Measurements from ENCODE around the gene VTN.

DNA sequence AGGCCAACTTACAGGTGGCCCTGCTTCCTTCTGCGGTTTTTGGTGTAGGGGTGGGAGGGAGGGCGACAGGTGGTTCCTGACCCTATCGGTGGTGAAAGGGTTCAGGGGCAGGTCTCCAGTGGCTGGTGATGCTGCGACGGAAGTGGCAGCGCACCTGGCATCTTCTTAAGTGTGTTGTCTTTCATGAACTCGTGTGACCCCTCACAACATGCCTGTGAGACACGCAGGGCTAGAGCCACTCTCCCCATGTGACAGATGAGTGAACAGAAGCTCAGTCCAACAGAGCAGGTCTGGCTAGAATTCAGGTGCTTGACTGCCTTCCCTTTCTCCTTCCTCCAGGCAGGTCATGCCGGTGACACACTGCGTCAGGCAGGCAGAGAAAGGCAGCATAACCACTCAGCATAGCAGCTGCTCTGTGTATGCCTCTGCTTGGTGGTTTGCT lies 26.6 kb downstream of the VTN start:
- TF ChIP-seq, protein P1, sequence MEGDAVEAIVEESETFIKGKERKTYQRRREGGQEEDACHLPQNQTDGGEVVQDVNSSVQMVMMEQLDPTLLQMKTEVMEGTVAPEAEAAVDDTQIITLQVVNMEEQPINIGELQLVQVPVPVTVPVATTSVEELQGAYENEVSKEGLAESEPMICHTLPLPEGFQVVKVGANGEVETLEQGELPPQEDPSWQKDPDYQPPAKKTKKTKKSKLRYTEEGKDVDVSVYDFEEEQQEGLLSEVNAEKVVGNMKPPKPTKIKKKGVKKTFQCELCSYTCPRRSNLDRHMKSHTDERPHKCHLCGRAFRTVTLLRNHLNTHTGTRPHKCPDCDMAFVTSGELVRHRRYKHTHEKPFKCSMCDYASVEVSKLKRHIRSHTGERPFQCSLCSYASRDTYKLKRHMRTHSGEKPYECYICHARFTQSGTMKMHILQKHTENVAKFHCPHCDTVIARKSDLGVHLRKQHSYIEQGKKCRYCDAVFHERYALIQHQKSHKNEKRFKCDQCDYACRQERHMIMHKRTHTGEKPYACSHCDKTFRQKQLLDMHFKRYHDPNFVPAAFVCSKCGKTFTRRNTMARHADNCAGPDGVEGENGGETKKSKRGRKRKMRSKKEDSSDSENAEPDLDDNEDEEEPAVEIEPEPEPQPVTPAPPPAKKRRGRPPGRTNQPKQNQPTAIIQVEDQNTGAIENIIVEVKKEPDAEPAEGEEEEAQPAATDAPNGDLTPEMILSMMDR (IDR thresholded peaks at IDR 0.05): no peak
- peak in 1 of 2 donors; percentile 9 for TF ChIP-seq POLR2A (IDR thresholded peaks at IDR 0.05)

Data from thyroid gland (tissue), 4 donors.